Skin epidermis (tissue), 12 donors: ENCODE results near the gene DGKG.

Experiments
- H3K27ac ChIP-seq, 21 experiments: fragments of 200-600 bp; sonication (generic) in 11 of 21; one replicate each; pipeline ENCODE4 v1.5.0; 2020; ENCODE audit warnings: mild to moderate bottlenecking in 3 of 21, inconsistent platforms in 2 of 21, moderate library complexity in 2 of 21
- H3K4me3 ChIP-seq, 7 experiments: fragments of 200-600 bp; sonication (generic) in 2 of 7; one replicate each; pipeline ENCODE4 v1.5.0; 2020; ENCODE audit warnings: inconsistent platforms in 2 of 7, mild to moderate bottlenecking in 2 of 7, moderate library complexity in 1 of 7

DGKG gene

DNA sequence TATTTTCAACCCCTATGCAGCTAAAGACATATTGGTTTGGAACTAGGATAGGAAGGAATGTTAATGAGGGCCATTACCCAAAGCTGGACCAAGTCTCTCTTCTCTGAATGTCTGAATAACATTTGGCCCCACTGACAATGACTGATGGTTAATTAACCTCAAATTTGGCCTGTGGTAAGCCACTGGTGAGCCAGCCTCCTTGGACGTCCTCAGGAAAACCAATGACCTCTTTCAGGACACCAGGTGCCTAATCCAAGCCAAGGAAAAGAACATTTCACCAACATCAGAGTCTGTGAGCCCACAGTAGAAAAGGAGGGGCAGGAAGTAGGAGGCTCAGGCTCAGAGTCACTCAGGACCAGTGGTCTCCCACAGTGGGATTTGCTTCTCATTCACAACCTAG lies 196.7 kb downstream of the DGKG start:
- no peak overlapping the region for H3K4me3 ChIP-seq
- no peak overlapping the region for H3K27ac ChIP-seq

DNA sequence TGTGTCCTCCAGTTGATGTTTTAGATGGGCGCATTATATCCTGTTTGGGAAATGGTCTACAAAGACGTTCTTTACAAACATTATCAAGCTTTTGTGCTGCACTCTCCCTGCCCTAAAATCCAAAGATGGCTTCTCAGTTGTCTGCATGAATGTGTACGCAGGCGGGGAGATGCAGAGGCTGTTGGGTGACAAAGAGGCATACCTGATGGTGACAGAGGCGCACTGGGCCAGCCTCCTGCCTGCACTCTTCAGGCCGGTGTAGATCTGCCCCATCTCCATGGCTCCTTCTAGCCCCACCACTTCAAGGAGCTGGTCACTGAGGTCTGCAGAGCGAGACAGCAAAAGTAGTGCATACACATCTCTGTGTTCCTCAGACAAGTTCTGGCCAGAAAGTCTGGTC lies 197.3 kb downstream of the DGKG start:
- no peak overlapping the region for H3K27ac ChIP-seq
- no peak overlapping the region for H3K4me3 ChIP-seq

DNA sequence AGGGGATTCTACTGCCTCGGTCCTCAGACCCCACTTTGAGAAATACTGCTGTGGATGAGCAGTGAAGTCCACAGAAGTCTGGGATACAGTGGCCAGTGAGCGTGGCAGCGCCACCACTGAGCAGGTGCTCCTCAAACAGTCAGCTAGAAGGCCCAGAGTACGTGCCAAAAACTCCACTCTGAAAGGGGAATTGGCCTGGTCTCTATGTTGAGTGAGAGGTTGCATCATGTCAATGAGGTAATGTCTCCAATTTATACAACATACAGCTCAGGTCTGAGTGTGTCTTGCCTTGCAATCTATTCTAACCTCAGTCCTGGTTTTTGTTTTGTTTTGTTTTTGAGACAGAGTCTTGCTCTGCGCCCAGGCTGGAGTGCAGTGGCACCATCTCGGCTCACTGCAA lies 199.8 kb downstream of the DGKG start:
- H3K4me3 ChIP-seq, result no peak overlapping the region
- H3K27ac ChIP-seq, result no peak overlapping the region

- Histone ChIP-seq H3K4me3 (no peak overlapping the region), H3K27ac (no peak overlapping the region)
These were observed 201.3 kb downstream of the DGKG start for GRCh38 chr3:186160691-186161243.

DNA sequence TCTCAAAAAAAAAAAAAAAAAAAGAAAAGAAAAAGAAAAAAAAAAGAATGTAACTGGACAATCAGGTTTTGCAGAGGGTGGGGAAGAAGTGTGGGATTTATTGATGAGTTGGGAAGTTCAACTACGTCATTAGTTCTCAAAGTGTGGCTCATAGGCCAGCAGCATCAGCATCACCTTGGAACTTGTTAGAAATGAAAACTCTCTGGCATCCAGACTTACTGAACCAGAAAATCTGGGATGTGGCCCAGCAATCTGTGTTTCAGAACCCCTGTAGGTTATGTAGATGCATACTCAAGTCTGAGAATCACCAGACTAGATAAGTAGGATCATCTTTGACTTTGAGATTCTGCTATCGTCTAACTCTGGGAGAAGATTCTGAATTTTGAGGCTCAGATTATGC lies 207.4 kb downstream of the DGKG start:
- Histone ChIP-seq H3K4me3 (no peak overlapping the region), H3K27ac (no peak overlapping the region)

- H3K27ac ChIP-seq, result no peak overlapping the region
- no peak overlapping the region for H3K4me3 ChIP-seq
These were observed 209.1 kb downstream of the DGKG start for GRCh38 chr3:186152889-186153292.

GRCh38 chr3:186152361-186152798 lies 209.7 kb downstream of the DGKG start:
- no peak overlapping the region for H3K4me3 ChIP-seq
- no peak overlapping the region for H3K27ac ChIP-seq

DNA sequence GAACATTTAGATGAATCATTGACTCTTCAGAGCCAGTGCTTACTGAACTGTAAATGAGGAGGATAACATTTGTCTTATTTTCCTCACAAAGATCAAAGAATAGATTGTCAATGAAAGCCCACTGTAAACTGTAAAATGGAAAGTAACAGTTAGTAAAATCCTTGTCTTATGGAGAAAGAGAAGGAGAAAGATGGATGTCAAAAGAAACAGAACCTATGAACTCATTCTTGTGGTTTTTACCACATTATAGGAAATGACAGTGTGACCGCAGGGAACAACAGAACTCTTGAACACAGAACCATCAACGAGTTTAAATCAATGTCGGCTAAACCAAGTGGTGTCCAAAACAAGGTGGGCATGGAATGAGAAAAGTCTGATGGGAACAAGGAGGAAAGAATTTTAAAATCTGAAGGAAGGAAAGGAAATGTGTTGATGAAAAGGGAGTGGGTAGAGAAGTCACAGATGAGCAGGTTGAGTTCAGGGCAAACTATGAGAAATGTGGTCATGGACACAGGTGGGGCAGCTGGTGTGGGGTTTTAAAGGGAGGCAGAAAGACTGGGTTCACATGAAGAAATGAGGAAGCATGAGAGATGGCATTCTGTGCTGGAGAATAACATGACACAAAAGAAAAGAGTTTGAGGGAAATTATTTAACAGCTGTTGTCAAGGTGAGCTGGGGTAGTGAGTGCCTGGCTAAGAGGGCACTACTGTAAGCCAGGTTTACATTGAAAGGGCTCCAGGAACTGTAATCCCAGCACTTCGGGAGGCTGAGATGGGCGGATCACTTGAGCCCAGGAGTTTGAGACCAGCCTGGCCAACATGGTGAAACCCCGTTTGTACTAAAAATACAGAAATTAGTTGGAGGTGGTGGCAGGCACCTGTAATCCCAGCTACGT lies 210.7 kb downstream of the DGKG start:
- no peak overlapping the region for H3K27ac ChIP-seq
- no peak overlapping the region for H3K4me3 ChIP-seq

GRCh38 chr3:186150041-186150830 lies 211.8 kb downstream of the DGKG start:
- Histone ChIP-seq H3K4me3 (no peak overlapping the region), H3K27ac (no peak overlapping the region)

- Histone ChIP-seq H3K27ac (no peak overlapping the region), H3K4me3 (no peak overlapping the region)
These were observed 212.6 kb downstream of the DGKG start for GRCh38 chr3:186149319-186149960.

DNA sequence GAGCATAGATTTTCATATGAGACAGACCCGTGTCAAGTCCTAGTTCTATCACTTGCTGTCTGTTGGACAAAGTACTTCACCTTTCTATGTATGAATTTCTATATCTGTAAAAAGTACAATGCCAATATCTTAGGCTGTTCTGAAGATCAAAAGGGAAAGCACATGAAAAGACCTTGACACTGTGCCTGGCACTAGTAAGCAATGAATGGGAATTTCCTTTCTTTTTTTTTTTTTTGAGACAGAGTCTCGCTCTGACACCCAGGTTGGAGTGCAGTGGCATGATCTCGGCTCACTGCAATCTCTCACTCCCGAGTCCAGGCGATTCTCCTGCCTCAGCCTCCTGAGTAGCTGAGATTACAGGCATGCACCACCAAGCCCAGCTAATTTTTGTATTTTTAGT lies 217.8 kb downstream of the DGKG start:
- H3K4me3 ChIP-seq, result no peak overlapping the region

DNA sequence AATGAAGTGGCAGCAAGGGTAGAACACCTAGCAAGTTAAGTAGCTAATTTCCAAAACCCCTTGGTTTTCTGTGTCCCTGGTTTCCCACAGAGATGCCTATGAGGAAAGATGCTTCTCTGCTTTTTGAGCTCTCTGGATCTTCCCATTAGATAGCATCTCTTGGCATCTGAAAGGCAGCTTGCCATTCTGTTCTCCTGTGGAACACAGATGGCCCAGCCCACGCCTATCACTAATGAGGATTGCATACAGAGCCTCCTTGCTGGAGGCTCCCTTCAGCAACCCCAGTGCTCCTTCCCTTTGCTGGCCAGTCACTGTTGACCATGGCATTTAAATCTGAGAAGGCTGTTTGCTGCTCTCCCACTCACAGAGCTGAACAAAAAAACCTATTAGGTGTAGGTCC lies 218.8 kb downstream of the DGKG start:
- H3K27ac ChIP-seq, result no peak overlapping the region
- H3K4me3 ChIP-seq, result no peak overlapping the region

More for the DNA sequence above, 217.8 kb downstream of the DGKG start:
- H3K27ac ChIP-seq, result no peak overlapping the region

DNA sequence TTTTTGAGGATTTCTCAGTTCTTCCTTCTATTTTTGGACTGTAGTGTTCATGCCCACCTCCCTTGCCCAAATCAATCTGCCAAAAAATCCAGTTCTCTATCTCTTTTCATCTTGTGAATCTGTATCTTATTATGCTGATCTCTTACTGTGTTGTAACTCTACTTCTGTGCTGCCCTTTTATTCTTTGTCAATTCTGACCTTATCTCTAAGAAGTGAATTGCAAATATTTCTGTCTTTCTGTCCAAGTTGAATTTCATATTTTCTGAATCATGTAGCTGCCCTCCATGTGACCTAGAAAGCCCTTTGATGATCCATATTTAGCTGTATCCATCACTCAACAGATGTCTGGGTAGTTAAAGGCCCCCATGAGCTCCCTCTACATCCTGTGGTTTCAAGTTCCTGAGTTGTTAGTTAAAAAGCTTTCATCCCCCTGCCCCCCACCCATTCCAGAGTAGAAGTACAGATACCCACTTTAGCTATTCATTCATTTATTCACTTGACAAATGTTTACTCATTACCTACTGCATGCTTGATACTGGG lies 219.6 kb downstream of the DGKG start:
- no peak overlapping the region for H3K27ac ChIP-seq
- H3K4me3 ChIP-seq, result no peak overlapping the region

DNA sequence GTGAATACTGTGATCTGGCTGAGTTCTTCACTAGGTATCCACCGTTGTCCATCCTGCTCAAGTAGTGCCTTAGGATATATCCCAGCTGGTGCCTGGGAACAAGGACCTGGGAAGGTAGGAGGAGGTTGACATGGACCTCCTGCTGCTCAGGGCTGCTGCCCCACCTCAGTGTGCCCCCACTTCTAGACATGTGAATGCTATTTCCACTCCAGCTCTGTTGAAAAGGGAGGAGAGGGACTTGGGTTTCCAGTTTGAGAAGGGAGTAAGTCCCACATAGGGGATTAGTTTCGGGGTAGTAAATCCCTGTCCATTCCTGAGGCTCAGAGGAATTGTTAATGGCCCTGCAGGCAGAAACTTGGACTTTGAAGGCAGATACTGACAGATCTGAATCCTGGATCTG lies 220.2 kb downstream of the DGKG start:
- no peak overlapping the region for H3K27ac ChIP-seq

DNA sequence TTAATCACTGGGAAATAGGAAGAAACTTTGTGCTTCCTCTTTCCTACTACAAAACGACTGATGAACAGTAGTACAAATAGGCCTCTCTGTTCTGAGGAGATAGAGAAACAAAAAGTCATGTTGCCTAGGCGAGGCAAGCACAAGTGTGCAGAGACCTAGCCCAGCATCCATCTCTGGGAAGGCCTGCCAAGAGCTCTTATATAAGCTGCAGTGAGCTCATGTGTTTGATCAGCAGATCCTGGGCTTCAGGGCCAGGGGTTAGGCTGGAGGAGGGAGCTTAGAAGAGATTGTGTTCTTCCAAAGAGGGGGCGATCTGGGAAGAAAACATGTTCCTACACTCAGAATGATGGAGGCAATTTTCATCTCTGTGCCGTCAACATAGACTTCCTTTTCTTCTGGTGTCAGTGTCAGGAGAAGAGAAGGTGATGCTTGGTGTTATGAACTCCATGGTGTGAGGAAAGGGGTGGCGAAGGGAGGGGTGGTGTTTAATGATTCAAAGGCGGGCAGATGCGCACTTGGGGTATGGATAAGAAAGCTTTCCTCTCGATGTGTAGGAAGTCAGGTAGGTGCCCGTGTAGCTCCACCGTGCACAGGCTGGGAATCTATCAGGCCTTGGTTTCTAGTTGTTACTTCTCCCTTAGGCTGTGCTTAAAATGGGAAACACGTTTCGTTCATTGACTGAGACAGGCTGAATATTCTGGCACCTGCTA lies 223.6 kb downstream of the DGKG start:
- Histone ChIP-seq H3K4me3 (no peak overlapping the region), H3K27ac (no peak overlapping the region)

More for the DNA sequence above, 220.2 kb downstream of the DGKG start:
- no peak overlapping the region for H3K4me3 ChIP-seq

- no peak overlapping the region for H3K4me3 ChIP-seq
- H3K27ac ChIP-seq, result no peak overlapping the region
These were observed 224.9 kb downstream of the DGKG start for GRCh38 chr3:186137051-186137685.

- Histone ChIP-seq H3K4me3 (no peak overlapping the region), H3K27ac (no peak overlapping the region)
These were observed 228.1 kb downstream of the DGKG start for GRCh38 chr3:186133980-186134379.

- Histone ChIP-seq H3K4me3 (no peak overlapping the region), H3K27ac (no peak overlapping the region)
These were observed 229.5 kb downstream of the DGKG start for GRCh38 chr3:186132487-186132886.

DNA sequence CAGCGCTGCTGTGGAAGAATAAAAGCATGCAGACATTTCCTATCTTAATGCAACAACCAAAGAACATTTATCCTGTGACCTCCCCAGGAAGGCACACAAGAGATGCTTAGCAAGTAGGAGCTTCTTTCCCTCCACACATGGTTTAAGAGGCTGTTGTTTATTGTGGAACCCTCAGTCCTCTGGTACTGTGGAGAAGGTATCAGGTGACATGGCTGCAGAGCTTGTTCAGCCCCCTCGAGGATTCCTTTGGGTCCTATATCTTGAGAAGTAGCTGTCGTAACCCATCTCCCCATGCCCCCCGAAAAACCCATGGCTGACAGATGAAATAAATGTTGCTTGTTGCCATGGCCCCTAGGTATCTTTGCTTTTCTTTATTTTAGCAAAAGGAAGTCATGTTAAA lies 232.8 kb downstream of the DGKG start:
- Histone ChIP-seq H3K4me3 (no peak overlapping the region), H3K27ac (no peak overlapping the region)
